B cell (primary cell): ENCODE data around the gene DCN.

Experiments
- EZH2 ChIP-seq: IDR thresholded peaks from 2 replicates; pipeline ENCODE4 v1.6.1; 2012; ENCODE audit warnings: borderline replicate concordance, low read depth, mild to moderate bottlenecking, moderate library complexity, low read length; ENCODE audit not compliant: insufficient read depth, poor library complexity, severe bottlenecking
- TF ChIP-seq, protein P1 (sequence below): fragments of 200-600 bp; IDR thresholded peaks from one replicate; pipeline ENCODE4 v1.8.0; 2022; ENCODE audit warnings: antibody characterized with exemption, mild to moderate bottlenecking

DNA sequence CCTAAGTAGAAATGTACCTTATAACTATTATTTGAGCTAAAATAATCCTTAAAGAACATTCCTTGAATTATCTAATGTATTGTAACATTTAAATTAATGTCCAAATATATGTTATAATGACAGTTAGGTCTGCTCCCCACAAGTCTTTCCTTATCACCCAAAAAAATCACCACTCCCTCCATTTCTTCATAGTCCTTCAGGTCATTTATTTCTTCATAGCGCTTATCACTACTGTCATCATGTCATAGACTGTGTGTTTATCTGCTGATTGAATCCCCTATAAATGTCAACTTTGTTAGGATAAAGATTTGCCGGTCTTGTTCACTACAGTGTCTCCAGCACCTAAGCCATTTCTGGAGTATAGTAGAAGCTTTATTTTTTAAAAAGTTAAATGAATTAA is 83.3 kb downstream of the DCN start:
- TF ChIP-seq, protein P1, sequence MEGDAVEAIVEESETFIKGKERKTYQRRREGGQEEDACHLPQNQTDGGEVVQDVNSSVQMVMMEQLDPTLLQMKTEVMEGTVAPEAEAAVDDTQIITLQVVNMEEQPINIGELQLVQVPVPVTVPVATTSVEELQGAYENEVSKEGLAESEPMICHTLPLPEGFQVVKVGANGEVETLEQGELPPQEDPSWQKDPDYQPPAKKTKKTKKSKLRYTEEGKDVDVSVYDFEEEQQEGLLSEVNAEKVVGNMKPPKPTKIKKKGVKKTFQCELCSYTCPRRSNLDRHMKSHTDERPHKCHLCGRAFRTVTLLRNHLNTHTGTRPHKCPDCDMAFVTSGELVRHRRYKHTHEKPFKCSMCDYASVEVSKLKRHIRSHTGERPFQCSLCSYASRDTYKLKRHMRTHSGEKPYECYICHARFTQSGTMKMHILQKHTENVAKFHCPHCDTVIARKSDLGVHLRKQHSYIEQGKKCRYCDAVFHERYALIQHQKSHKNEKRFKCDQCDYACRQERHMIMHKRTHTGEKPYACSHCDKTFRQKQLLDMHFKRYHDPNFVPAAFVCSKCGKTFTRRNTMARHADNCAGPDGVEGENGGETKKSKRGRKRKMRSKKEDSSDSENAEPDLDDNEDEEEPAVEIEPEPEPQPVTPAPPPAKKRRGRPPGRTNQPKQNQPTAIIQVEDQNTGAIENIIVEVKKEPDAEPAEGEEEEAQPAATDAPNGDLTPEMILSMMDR, result no peak
- no peak for TF ChIP-seq EZH2
